Choroid plexus epithelial cell (primary cell): Measurements from ENCODE around the gene LIG1.

Experiments
- DNase-seq: peaks from one replicate; pipeline ENCODE4 v3.0.0-alpha.2; 2010; ENCODE audit warnings: low read depth
- H3K4me3 ChIP-seq: 2 replicates; pipeline ENCODE4 v1.5.1; 2011; ENCODE audit warnings: low read depth, mild to moderate bottlenecking, control low read depth, low read length, moderate library complexity
- CTCF ChIP-seq: conservative IDR thresholded peaks from 2 replicates; pipeline ENCODE4 v1.5.1; 2011; ENCODE audit warnings: low read depth, mild to moderate bottlenecking, control low read depth, inconsistent platforms, low read length, moderate library complexity

LIG1 gene

GRCh38 chr19:48148576-48148975, 21.6 kb downstream of the LIG1 start:
- no peak for DNase-seq
- no peak for TF ChIP-seq CTCF
- H3K4me3 ChIP-seq = no peak overlapping the region

- no peak for TF ChIP-seq CTCF
- DNase-seq = no peak
- no peak overlapping the region for H3K4me3 ChIP-seq
Observed at GRCh38 chr19:48147597-48148175, 22.5 kb downstream of the LIG1 start.

- DNase-seq = no peak
- TF ChIP-seq CTCF = no peak
- no peak overlapping the region for H3K4me3 ChIP-seq
Observed at GRCh38 chr19:48139053-48139452, 31.1 kb downstream of the LIG1 start.

GRCh38 chr19:48137411-48137810, 32.7 kb downstream of the LIG1 start:
- no peak for DNase-seq
- H3K4me3 ChIP-seq = no peak overlapping the region
- no peak for TF ChIP-seq CTCF

GRCh38 chr19:48136547-48136946, 33.6 kb downstream of the LIG1 start:
- no peak overlapping the region for H3K4me3 ChIP-seq
- no peak for DNase-seq
- TF ChIP-seq CTCF = no peak

GRCh38 chr19:48135411-48135810, 34.7 kb downstream of the LIG1 start:
- DNase-seq = no peak
- TF ChIP-seq CTCF = no peak
- no peak overlapping the region for H3K4me3 ChIP-seq

GRCh38 chr19:48133094-48133493, 37.0 kb downstream of the LIG1 start:
- TF ChIP-seq CTCF = no peak
- H3K4me3 ChIP-seq = no peak overlapping the region
- no peak for DNase-seq
